ENCODE results near the gene C2CD4D. TPM values are rescaled to one million over a fixed set of nuclear protein-coding genes. Genes with fewer than 3 reads are reported as not detected.
"Not testable (repeated sequence)": the region's sequence is repeated elsewhere in the genome, so short reads cannot be mapped to it uniquely, and the experiment has no call there.

The C2CD4D gene
- total RNA-seq, 1 experiment from 2014 or later: 0.17 TPM

GRCh38 chr1:151875419-151876097 is 35.9 kb upstream of the C2CD4D start (continued):
- no peak for TF ChIP-seq POLR2A (IDR thresholded peaks at IDR 0.05; ENCODE audit: borderline replicate concordance, extremely low read depth, insufficient read depth, insufficient read length)
- no peak for TF ChIP-seq ZBTB33 (IDR thresholded peaks at IDR 0.05; ENCODE audit: extremely low read depth, insufficient replicate concordance, low read length)
- TF ChIP-seq EZH2 (IDR thresholded peaks at IDR 0.05): no peak

GRCh38 chr1:151872776-151873175 is 33.2 kb upstream of the C2CD4D start:
- intact Hi-C loops (cut with micrococcal nuclease); RAD21 ChIA-PET (ENCODE audit: low non-redundant PET in 1 of 2, low total read pairs in 2 of 2, uncharacterized antibody in 2 of 2, unreplicated experiment in 2 of 2); BruUV-seq (replicated peaks): not testable (repeated sequence)

More at GRCh38 chr1:151872776-151873175, 33.2 kb upstream of the C2CD4D start:
- H3K4me3 ChIP-seq (replicated peaks in 1 of 2; ENCODE audit: low read depth in 1 of 2, low read length in 2 of 2); H3K9me2 ChIP-seq (ENCODE audit: insufficient read depth); H3K9me3 ChIP-seq (ENCODE audit: control insufficient read depth in 1 of 2, insufficient read depth in 1 of 2, low read depth in 1 of 2, low read length in 2 of 2); POLR2A ChIA-PET; ATAC-seq; DNase-seq (ENCODE audit: low read depth, low spot score); H3K27me3 ChIP-seq (ENCODE audit: insufficient read depth, low read length); CTCF ChIA-PET; H3K79me2 ChIP-seq (ENCODE audit: insufficient read depth, low read length); H3K27ac ChIP-seq (ENCODE audit: low read depth, low read length); H3K9ac ChIP-seq (ENCODE audit: low read length); H3K4me2 ChIP-seq (ENCODE audit: low read length); H4K20me1 ChIP-seq (ENCODE audit: insufficient read depth); H3K36me3 ChIP-seq (ENCODE audit: control insufficient read depth in 1 of 2, insufficient read depth in 2 of 2, low read length in 2 of 2); H2AFZ ChIP-seq (ENCODE audit: low read depth, low read length, poor library complexity, severe bottlenecking); H3K4me1 ChIP-seq (ENCODE audit: control insufficient read depth in 1 of 2, insufficient read depth in 2 of 2, low read length in 2 of 2): not testable (repeated sequence)
